ENCODE measurements around the gene COL6A5.

COL6A5 gene, protein sequence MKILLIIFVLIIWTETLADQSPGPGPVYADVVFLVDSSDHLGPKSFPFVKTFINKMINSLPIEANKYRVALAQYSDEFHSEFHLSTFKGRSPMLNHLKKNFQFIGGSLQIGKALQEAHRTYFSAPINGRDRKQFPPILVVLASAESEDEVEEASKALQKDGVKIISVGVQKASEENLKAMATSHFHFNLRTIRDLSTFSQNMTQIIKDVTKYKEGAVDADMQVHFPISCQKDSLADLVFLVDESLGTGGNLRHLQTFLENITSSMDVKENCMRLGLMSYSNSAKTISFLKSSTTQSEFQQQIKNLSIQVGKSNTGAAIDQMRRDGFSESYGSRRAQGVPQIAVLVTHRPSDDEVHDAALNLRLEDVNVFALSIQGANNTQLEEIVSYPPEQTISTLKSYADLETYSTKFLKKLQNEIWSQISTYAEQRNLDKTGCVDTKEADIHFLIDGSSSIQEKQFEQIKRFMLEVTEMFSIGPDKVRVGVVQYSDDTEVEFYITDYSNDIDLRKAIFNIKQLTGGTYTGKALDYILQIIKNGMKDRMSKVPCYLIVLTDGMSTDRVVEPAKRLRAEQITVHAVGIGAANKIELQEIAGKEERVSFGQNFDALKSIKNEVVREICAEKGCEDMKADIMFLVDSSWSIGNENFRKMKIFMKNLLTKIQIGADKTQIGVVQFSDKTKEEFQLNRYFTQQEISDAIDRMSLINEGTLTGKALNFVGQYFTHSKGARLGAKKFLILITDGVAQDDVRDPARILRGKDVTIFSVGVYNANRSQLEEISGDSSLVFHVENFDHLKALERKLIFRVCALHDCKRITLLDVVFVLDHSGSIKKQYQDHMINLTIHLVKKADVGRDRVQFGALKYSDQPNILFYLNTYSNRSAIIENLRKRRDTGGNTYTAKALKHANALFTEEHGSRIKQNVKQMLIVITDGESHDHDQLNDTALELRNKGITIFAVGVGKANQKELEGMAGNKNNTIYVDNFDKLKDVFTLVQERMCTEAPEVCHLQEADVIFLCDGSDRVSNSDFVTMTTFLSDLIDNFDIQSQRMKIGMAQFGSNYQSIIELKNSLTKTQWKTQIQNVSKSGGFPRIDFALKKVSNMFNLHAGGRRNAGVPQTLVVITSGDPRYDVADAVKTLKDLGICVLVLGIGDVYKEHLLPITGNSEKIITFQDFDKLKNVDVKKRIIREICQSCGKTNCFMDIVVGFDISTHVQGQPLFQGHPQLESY (N-terminal part only)

DNA sequence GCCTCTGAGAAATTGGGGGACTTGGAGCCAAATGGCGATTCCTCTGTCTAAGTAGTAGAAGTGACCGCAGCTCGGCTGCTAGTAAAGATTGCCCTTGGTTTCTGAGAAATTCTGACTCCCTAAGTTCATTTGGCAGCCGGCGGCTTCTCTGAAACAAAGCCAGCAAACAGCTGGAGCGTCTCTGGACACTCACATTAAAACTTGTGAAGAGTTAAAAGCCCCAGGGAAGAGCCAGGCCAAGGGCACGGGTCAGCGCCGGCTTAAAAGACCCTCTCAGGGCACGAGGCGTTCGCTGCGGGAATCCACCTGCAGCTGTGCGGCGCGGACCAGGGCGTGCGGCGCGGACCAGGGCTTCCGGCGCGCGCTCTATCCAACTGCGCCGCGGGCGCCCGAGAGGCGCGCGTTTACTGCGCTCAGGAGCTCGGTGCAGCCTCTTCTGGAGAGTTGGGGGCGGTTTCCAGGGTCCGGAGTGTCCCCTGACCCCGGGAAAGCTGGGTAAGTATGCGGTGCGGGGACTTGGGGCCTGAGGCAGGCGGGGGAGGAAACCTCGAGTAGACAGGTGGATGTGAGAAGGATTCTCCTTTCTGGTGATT lies at the start of gene COL6A5:
COL6A5 (plus strand) TSS at position 186 of the 593 bp plus-strand sequence. CDS start 27,967 bp downstream, outside the sequence.
- no peaks in the 10 kb centered on the region for H3K79me2 ChIP-seq (ENCODE audit: control insufficient read depth, insufficient read depth, low read length, unreplicated experiment)
- H3K4me1 ChIP-seq (ENCODE audit: control insufficient read depth, insufficient read depth, low read length, unreplicated experiment): no peaks in the 10 kb centered on the region
- H3K27ac ChIP-seq (ENCODE audit: low read depth, low read length): no peak within 1 kb of the TSS
- no peaks in the 10 kb centered on the region for H3K36me3 ChIP-seq (ENCODE audit: insufficient read depth, low read length)
- no peak within 1 kb of the TSS for H2AFZ ChIP-seq (ENCODE audit: low read length, unreplicated experiment)
- H3K27me3 ChIP-seq (ENCODE audit: insufficient read depth, low read length): peaks cover 16% of the 10 kb centered on the region
- H3K4me3 ChIP-seq (ENCODE audit: low read depth, low read length): no peak within 1 kb of the TSS

DNA sequence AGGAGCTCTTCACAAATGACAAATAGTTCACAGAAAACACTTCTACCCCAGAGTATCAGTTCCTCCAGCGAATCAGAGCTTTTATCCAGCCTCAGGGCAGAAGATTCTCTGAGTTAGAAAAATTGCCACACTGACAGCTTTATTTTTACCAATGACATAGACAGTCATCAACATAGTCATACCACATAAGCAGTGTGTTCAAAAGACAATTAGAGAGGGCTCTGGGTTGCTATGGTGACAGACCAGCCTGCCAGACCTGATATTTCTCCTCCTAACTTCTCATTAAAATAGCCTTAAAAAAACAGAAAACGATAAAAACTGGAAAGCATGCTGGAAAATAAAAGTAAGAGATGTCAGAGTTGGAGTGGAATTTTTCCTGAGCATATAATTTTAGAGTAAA lies 45.9 kb upstream of the COL6A5 start:
- Histone ChIP-seq H2AFZ (ENCODE audit: low read length, unreplicated experiment) (no peak overlapping the region), H3K4me3 (ENCODE audit: low read depth, low read length) (no peak overlapping the region), H3K4me1 (ENCODE audit: control insufficient read depth, insufficient read depth, low read length, unreplicated experiment) (no peaks in the 10 kb centered on the region), H3K36me3 (ENCODE audit: insufficient read depth, low read length) (no peaks in the 10 kb centered on the region), H3K27ac (ENCODE audit: low read depth, low read length) (no peak overlapping the region), H3K27me3 (ENCODE audit: insufficient read depth, low read length) (no peaks in the 10 kb centered on the region), H3K79me2 (ENCODE audit: control insufficient read depth, insufficient read depth, low read length, unreplicated experiment) (no peaks in the 10 kb centered on the region)

DNA sequence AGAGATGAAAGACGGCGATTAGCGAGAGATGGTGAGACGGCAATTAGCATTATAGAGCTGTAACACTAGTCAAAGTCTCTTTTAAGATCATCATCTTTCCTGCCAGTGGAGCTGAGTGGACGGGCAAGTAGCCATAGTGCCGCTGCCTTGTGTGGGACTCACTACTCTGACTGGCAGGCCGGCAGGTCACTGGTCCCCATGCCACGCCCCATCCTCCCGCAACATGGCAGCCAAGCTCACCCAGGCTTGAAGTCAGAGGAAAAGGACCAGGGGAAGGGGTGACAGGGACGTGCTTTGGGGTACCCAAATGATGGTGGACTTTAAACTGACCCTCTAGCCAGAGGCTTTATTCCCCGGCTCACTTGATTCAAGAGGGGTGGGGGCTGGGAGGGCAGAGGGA lies 44.6 kb upstream of the COL6A5 start:
- Histone ChIP-seq H3K36me3 (ENCODE audit: insufficient read depth, low read length) (no peaks in the 10 kb centered on the region), H3K27me3 (ENCODE audit: insufficient read depth, low read length) (no peaks in the 10 kb centered on the region), H3K27ac (ENCODE audit: low read depth, low read length) (no peak overlapping the region), H3K4me1 (ENCODE audit: control insufficient read depth, insufficient read depth, low read length, unreplicated experiment) (no peaks in the 10 kb centered on the region), H3K79me2 (ENCODE audit: control insufficient read depth, insufficient read depth, low read length, unreplicated experiment) (no peaks in the 10 kb centered on the region), H2AFZ (ENCODE audit: low read length, unreplicated experiment) (no peak overlapping the region), H3K4me3 (ENCODE audit: low read depth, low read length) (no peak overlapping the region)

DNA sequence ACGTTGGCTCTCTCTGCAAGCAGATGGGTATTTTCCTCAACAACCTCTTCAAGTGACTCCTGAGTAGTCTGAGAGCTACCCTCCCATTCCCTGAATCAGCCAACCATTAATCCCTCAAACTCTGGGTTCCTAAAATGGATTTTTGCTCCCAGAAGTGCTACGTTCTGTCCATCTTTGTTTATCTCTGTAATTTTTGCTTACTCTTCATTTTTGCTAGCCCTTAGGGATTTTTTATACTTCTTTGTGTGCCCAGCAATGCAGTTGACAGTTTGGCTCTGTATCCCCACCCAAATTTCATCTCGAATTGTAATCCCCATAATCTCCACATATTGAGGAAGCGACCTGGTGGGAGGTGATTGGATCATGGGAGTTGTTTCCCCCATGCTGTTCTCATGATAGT lies 35.4 kb upstream of the COL6A5 start:
- H3K4me1 ChIP-seq (ENCODE audit: control insufficient read depth, insufficient read depth, low read length, unreplicated experiment): no peaks in the 10 kb centered on the region
- no peak overlapping the region for H3K27ac ChIP-seq (ENCODE audit: low read depth, low read length)
- no peaks in the 10 kb centered on the region for H3K27me3 ChIP-seq (ENCODE audit: insufficient read depth, low read length)
- H2AFZ ChIP-seq (ENCODE audit: low read length, unreplicated experiment): no peak overlapping the region
- H3K4me3 ChIP-seq (ENCODE audit: low read depth, low read length): no peak overlapping the region
- no peaks in the 10 kb centered on the region for H3K36me3 ChIP-seq (ENCODE audit: insufficient read depth, low read length)
- no peaks in the 10 kb centered on the region for H3K79me2 ChIP-seq (ENCODE audit: control insufficient read depth, insufficient read depth, low read length, unreplicated experiment)

DNA sequence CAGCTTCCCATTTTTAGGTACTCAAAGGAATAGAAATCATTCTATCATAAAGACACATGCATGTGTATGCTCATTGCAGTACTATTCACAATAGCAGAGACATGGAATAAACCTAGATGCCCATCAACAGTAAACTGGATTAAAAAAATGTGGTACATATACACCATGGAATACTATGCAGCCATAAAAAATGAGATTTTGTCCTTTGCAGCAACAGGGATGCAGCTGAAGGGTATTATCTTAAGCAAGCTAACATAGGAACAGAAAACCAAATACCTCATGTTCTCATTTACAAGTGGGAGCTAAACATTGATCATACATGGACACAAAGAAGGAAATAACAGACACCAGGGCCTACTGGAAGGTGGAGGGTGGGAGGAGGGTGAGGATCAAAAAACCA lies 33.1 kb upstream of the COL6A5 start:
- no peaks in the 10 kb centered on the region for H3K27me3 ChIP-seq (ENCODE audit: insufficient read depth, low read length)
- H3K79me2 ChIP-seq (ENCODE audit: control insufficient read depth, insufficient read depth, low read length, unreplicated experiment): no peaks in the 10 kb centered on the region
- no peaks in the 10 kb centered on the region for H3K36me3 ChIP-seq (ENCODE audit: insufficient read depth, low read length)
- H3K4me1 ChIP-seq (ENCODE audit: control insufficient read depth, insufficient read depth, low read length, unreplicated experiment): no peaks in the 10 kb centered on the region
- H2AFZ ChIP-seq (ENCODE audit: low read length, unreplicated experiment): no peak overlapping the region
- H3K27ac ChIP-seq (ENCODE audit: low read depth, low read length): no peak overlapping the region
- no peak overlapping the region for H3K4me3 ChIP-seq (ENCODE audit: low read depth, low read length)

DNA sequence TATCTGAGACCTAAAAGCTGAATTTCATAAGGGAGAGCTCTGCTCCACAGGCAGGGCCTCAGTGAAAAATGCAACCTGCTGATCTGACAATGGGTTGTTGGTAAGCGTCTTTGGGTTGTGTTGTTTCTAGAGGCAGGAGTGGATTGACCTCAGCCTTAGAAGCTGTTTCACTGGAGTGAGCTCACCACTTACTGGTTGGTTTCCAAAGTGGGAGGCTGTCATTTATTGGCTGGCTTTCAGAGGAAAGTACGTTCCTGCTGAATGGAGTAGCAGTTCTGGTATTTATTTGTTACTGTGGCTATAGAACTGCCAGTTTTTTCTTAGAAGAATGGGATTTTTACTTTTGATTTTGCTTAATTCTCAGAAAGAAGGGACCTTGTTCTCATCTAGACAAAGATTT lies 29.3 kb upstream of the COL6A5 start:
- Histone ChIP-seq H3K79me2 (ENCODE audit: control insufficient read depth, insufficient read depth, low read length, unreplicated experiment) (no peaks in the 10 kb centered on the region), H3K36me3 (ENCODE audit: insufficient read depth, low read length) (no peaks in the 10 kb centered on the region), H3K27ac (ENCODE audit: low read depth, low read length) (no peak overlapping the region), H3K4me1 (ENCODE audit: control insufficient read depth, insufficient read depth, low read length, unreplicated experiment) (no peaks in the 10 kb centered on the region), H2AFZ (ENCODE audit: low read length, unreplicated experiment) (no peak overlapping the region), H3K4me3 (ENCODE audit: low read depth, low read length) (no peak overlapping the region), H3K27me3 (ENCODE audit: insufficient read depth, low read length) (no peaks in the 10 kb centered on the region)

DNA sequence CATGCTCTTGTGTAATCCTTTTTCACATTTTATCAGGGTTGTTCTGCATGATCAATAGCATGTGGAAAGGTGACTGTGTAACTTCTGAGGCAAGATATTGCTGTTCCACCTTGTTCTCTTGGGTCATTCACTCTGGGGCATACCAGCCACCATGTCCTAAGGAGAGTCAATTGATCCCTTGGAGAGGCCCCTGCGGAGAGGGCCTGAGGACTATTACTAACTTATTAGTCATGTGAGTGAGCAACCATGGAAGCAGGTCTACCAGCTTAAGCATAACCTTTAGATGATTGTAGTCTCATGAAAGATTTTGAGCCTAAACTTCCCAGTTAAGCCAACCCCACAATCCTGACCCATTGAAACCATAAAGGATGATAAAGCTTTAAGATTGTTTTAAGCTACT lies 22.0 kb upstream of the COL6A5 start:
- no peaks in the 10 kb centered on the region for H3K36me3 ChIP-seq (ENCODE audit: insufficient read depth, low read length)
- H3K4me3 ChIP-seq (ENCODE audit: low read depth, low read length): no peak overlapping the region
- H3K79me2 ChIP-seq (ENCODE audit: control insufficient read depth, insufficient read depth, low read length, unreplicated experiment): no peaks in the 10 kb centered on the region
- H2AFZ ChIP-seq (ENCODE audit: low read length, unreplicated experiment): no peak overlapping the region
- H3K27me3 ChIP-seq (ENCODE audit: insufficient read depth, low read length): no peaks in the 10 kb centered on the region
- H3K27ac ChIP-seq (ENCODE audit: low read depth, low read length): no peak overlapping the region
- no peaks in the 10 kb centered on the region for H3K4me1 ChIP-seq (ENCODE audit: control insufficient read depth, insufficient read depth, low read length, unreplicated experiment)

DNA sequence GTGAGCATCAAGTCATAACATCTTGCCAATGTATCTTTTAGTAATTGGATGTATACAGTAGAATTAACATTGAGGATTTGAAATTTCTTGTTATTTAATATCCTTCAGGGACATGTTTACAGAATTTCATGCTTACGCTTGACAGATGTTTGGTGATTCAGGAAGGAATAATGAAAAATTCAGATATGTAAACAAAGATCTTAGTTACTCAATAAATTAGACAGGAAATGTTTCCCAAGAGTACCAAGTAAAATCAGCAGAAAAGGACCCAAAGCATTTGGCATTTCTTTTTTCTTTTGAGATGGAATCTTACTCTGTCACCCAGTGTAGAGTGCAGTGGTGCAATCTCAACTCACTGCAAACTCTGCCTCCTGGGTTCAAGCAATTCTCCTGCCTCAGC lies 4.7 kb upstream of the COL6A5 start:
- H3K27me3 ChIP-seq (ENCODE audit: insufficient read depth, low read length): peaks cover 7% of the 10 kb centered on the region; the same call in 1 of the 2 replicates
- H3K79me2 ChIP-seq (ENCODE audit: control insufficient read depth, insufficient read depth, low read length, unreplicated experiment): no peaks in the 10 kb centered on the region
- H2AFZ ChIP-seq (ENCODE audit: low read length, unreplicated experiment): no peak overlapping the region
- H3K4me3 ChIP-seq (ENCODE audit: low read depth, low read length): no peak overlapping the region
- H3K27ac ChIP-seq (ENCODE audit: low read depth, low read length): no peak overlapping the region
- no peaks in the 10 kb centered on the region for H3K36me3 ChIP-seq (ENCODE audit: insufficient read depth, low read length)
- H3K4me1 ChIP-seq (ENCODE audit: control insufficient read depth, insufficient read depth, low read length, unreplicated experiment): no peaks in the 10 kb centered on the region

DNA sequence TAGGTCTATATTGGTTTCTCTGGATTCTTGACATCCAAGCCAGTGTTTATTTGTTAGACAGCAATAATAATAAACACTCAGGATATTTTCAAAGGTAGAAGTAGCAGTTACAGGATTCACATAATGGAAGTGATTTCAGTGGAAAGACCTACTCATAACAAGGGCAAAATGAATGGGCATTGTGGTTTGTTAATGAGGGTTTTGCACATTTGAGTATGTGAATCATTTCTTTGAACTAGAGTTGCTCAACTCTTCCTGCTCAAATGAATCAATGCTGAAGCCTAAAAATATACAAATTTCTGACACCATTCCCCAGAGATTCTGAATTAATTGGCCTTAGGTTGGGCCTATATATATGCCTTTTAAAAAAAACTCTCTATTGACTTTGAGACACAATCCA lies 4.1 kb upstream of the COL6A5 start:
- H3K79me2 ChIP-seq (ENCODE audit: control insufficient read depth, insufficient read depth, low read length, unreplicated experiment): no peaks in the 10 kb centered on the region

DNA sequence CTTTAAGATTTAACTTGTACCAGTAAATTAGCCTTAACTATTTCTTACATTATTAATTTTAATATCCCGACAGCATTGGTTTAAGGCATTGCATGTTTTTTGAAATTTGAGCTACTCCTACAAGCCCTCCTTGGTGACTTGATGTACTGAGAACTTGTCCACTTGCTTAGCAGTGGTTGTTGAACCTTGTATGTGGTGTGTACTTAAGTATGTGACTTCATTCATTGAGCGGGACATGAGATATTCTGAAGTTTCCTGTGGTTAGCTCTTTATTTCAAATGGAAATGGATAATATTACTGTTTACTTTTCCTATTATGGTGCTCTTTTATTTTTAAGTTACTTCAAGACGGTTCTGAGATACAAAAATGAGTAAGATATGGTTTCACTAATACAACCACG lies 3.6 kb upstream of the COL6A5 start:
- H3K4me3 ChIP-seq (ENCODE audit: low read depth, low read length): no peak overlapping the region
- no peaks in the 10 kb centered on the region for H3K36me3 ChIP-seq (ENCODE audit: insufficient read depth, low read length)
- H3K27ac ChIP-seq (ENCODE audit: low read depth, low read length): no peak overlapping the region
- peaks cover 16% of the 10 kb centered on the region for H3K27me3 ChIP-seq (ENCODE audit: insufficient read depth, low read length)
- H3K4me1 ChIP-seq (ENCODE audit: control insufficient read depth, insufficient read depth, low read length, unreplicated experiment): no peaks in the 10 kb centered on the region
- H2AFZ ChIP-seq (ENCODE audit: low read length, unreplicated experiment): no peak overlapping the region
- no peaks in the 10 kb centered on the region for H3K79me2 ChIP-seq (ENCODE audit: control insufficient read depth, insufficient read depth, low read length, unreplicated experiment)

More for the DNA sequence above, 4.1 kb upstream of the COL6A5 start:
- Histone ChIP-seq H3K4me3 (ENCODE audit: low read depth, low read length) (no peak overlapping the region), H3K4me1 (ENCODE audit: control insufficient read depth, insufficient read depth, low read length, unreplicated experiment) (no peaks in the 10 kb centered on the region), H3K36me3 (ENCODE audit: insufficient read depth, low read length) (no peaks in the 10 kb centered on the region), H2AFZ (ENCODE audit: low read length, unreplicated experiment) (no peak overlapping the region), H3K27me3 (ENCODE audit: insufficient read depth, low read length) (peaks cover 13% of the 10 kb centered on the region; the same call in 1 of the 2 replicates), H3K27ac (ENCODE audit: low read depth, low read length) (no peak overlapping the region)
